K562 (cell line): ENCODE results near the gene GATB. TPM values are rescaled to one million over a fixed set of nuclear protein-coding genes. Genes with fewer than 3 reads are reported as not detected.
A peak's percentile ranks its signal among the peaks of the same experiment; 100 is the strongest.

Experiments
- BHLHE40 ChIP-seq: IDR thresholded peaks from 2 replicates; pipeline ENCODE4 v1.6.1; 2011; ENCODE audit warnings: low read length, improper control_type of control experiment
- E2F4 ChIP-seq: sonication (generic); formaldehyde crosslinking; IDR thresholded peaks from 2 replicates; pipeline ENCODE4 v1.8.0; 2022; ENCODE audit warnings: mild to moderate bottlenecking, low read depth, missing genetic modification reagents
- ESRRA ChIP-seq: fragments of 450-650 bp; IDR thresholded peaks from 2 replicates; pipeline ENCODE4 v1.6.1; 2014; ENCODE audit warnings: low read depth, mild to moderate bottlenecking, moderate library complexity, borderline replicate concordance
- GABPA ChIP-seq: fragments of 200-800 bp; sonication (Bioruptor generic); conservative IDR thresholded peaks from 2 replicates; pipeline ENCODE4 v1.6.1; 2016; ENCODE audit warnings: low read depth, missing genetic modification characterization, missing compliant biosample characterization
- KDM1A ChIP-seq, 2 experiments: fragments of 450-650 bp; IDR thresholded peaks; 2 replicates each; pipeline ENCODE4 v1.6.1; 2016; ENCODE audit warnings: mild to moderate bottlenecking in 2 of 2
- MAX ChIP-seq: sonication (generic); formaldehyde crosslinking; IDR thresholded peaks from 2 replicates; pipeline ENCODE4 v1.9.0; 2022; ENCODE audit warnings: mild to moderate bottlenecking, missing genetic modification reagents
- MITF ChIP-seq: IDR thresholded peaks from 2 replicates; pipeline ENCODE4 v1.6.1; 2014; ENCODE audit warnings: antibody characterized with exemption
- MXI1 ChIP-seq: IDR thresholded peaks from 2 replicates; pipeline ENCODE4 v1.6.1; 2011; ENCODE audit warnings: low read depth, mild to moderate bottlenecking, improper control_type of control experiment, low read length
- PURB ChIP-seq: sonication (generic); formaldehyde crosslinking; IDR thresholded peaks from 2 replicates; pipeline ENCODE4 v1.9.0; 2021; ENCODE audit warnings: low read depth, mild to moderate bottlenecking, missing genetic modification reagents
- RBFOX2 ChIP-seq: fragments of 200-400 bp; formaldehyde crosslinking; IDR thresholded peaks from 2 replicates; pipeline ENCODE4 v1.6.1; 2017; ENCODE audit warnings: low read depth, mild to moderate bottlenecking, low read length, moderate library complexity
- RHOXF2B ChIP-seq: fragments of 250-450 bp; sonication (Bioruptor Pico); conservative IDR thresholded peaks from 2 replicates; pipeline ENCODE4 v1.5.1; 2021
- SLC30A9 ChIP-seq: fragments of 250-450 bp; sonication (Bioruptor Pico); IDR thresholded peaks from 2 replicates; pipeline ENCODE4 v1.8.0; 2022; ENCODE audit warnings: mild to moderate bottlenecking, moderate library complexity
- STAT5A ChIP-seq: IDR thresholded peaks from 2 replicates; pipeline ENCODE4 v1.6.1; 2012; ENCODE audit warnings: low read length, inconsistent platforms, borderline replicate concordance
- TAL1 ChIP-seq: fragments of 450-650 bp; IDR thresholded peaks from 2 replicates; pipeline ENCODE4 v1.6.1; 2016; ENCODE audit warnings: mild to moderate bottlenecking
- TBL1XR1 ChIP-seq, 2 experiments: IDR thresholded peaks; 2 replicates each; pipeline ENCODE4 v1.6.1; 2012; ENCODE audit warnings: improper control_type of control experiment in 2 of 2, low read length in 2 of 2, mild to moderate bottlenecking in 1 of 2
- TEAD4 ChIP-seq, 2 experiments: sonication (generic) in 1 of 2; formaldehyde crosslinking in 1 of 2; IDR thresholded peaks; 2 replicates each; pipeline versions ENCODE4 v1.6.1 to v1.8.0; 2012 to 2022; ENCODE audit warnings: borderline replicate concordance in 1 of 2, inconsistent platforms in 1 of 2, low read length in 1 of 2, mild to moderate bottlenecking in 1 of 2, missing genetic modification reagents in 1 of 2
- THRB ChIP-seq: fragments of 450-650 bp; formaldehyde crosslinking; conservative IDR thresholded peaks from 2 replicates; pipeline ENCODE4 v1.4.0; 2022; ENCODE audit warnings: mild to moderate bottlenecking, missing genetic modification characterization
- ZKSCAN3 ChIP-seq: fragments of 250-450 bp; sonication (Bioruptor Pico); IDR thresholded peaks from 2 replicates; pipeline ENCODE4 v1.4.0; 2020
- ZMIZ1 ChIP-seq, 2 experiments: fragments of 150-350 bp in 1 of 2; IDR thresholded peaks; 2 replicates each; pipeline ENCODE4 v1.6.1; 2012 to 2016; ENCODE audit warnings: low read depth in 2 of 2, low read length in 2 of 2, mild to moderate bottlenecking in 1 of 2, moderate library complexity in 1 of 2
- ZNF384 ChIP-seq: IDR thresholded peaks from 2 replicates; pipeline ENCODE4 v1.6.1; 2012; ENCODE audit warnings: low read depth, low read length, improper control_type of control experiment
- ZNF668 ChIP-seq: fragments of 250-450 bp; sonication (Bioruptor Pico); IDR thresholded peaks from 2 replicates; pipeline ENCODE4 v1.8.0; 2022; ENCODE audit warnings: mild to moderate bottlenecking, inconsistent platforms
- polyA plus RNA-seq, 8 experiments: library from polyadenylated mRNA; depleted of rRNA in 4 of 8; stranded (reverse) in 5 of 8; unstranded in 3 of 8; fragments of >200 nt; fragmentation: Nextera tagmentation in 2 of 8; fragmentation: Illumina TruSeq in 1 of 8; extraction: Ambion mirVana in 2 of 8; extraction: Trizol in 1 of 8; gene quantifications; 2 replicates each; pipeline versions ENCODE4 v1.2.1 to v1.2.3, GENCODE V29; 2011 to 2014; ENCODE audit warnings: inconsistent platforms in 1 of 8, missing spikeins in 1 of 8
- total RNA-seq, 7 experiments: library from RNA; depleted of rRNA in 6 of 7; stranded (reverse); fragments of >200 nt in 6 of 7; fragmentation: Illumina TruSeq in 2 of 7; extraction: Trizol in 2 of 7; gene quantifications; 2 replicates each; pipeline versions ENCODE4 v1.2.1 to v1.2.3, GENCODE V29; 2011 to 2021; ENCODE audit warnings: low replicate concordance in 1 of 7

The GATB gene
- total and polyA plus RNA-seq, 9 of the 15 experiments (the other 6 are each of a cell fraction or from before 2014, with no cell fraction given), result 15.3 to 31.8 (median 26.2) TPM

GRCh38 chr4:151671541-151672059 lies 89.2 kb downstream of the GATB start (continued):
- 0 out of 2 replicates have a peak, but pooled peaks have one; percentile 59 for TF ChIP-seq MITF
- 0 out of 2 replicates have a peak, but pooled peaks have one; percentile 15 for TF ChIP-seq GABPA
- peak; percentile 91 for TF ChIP-seq BHLHE40
- peak; percentile 58; the same call in 1 of the 2 replicates for TF ChIP-seq STAT5A
- TF ChIP-seq TEAD4 (IDR thresholded peaks at IDR 0.05; ENCODE audit: low read length), result peak; percentile 79
- TF ChIP-seq TEAD4 (CRISPR knock-in tag; IDR thresholded peaks at IDR 0.05; ENCODE audit: borderline replicate concordance), result no peak
- no peak for TF ChIP-seq ZKSCAN3 (CRISPR knock-in tag)
- no peak for TF ChIP-seq RBFOX2
- peak; percentile 46; the same call in 1 of the 2 replicates for TF ChIP-seq MAX
- TF ChIP-seq ZMIZ1 (IDR thresholded peaks at IDR 0.05; ENCODE audit: low read depth in 2 of 2, low read length in 2 of 2), result peak in 1 of 2 experiments; percentile 49; a peak in 1 of 4 replicates
- TF ChIP-seq ZNF384, result 0 out of 2 replicates have a peak, but pooled peaks have one; percentile 10
- TF ChIP-seq KDM1A (IDR thresholded peaks at IDR 0.05), result peak; percentile 96 to 97
- TF ChIP-seq ZNF668 (CRISPR knock-in tag), result no peak
- TF ChIP-seq THRB (CRISPR knock-in tag), result no peak
- no peak for TF ChIP-seq SLC30A9
- no peak for TF ChIP-seq MXI1
- TF ChIP-seq TBL1XR1 (IDR thresholded peaks at IDR 0.05; ENCODE audit: low read length in 2 of 2), result peak in 1 of 2 experiments; percentile 61; a peak in 1 of 4 replicates
- peak; percentile 37; the same call in 1 of the 2 replicates for TF ChIP-seq ESRRA
- no peak for TF ChIP-seq E2F4
- peak; percentile 78 for TF ChIP-seq TAL1
- no peak for TF ChIP-seq PURB
- TF ChIP-seq RHOXF2B (CRISPR knock-in tag), result no peak
